HG02884 (cell line): ENCODE data around the gene BZW2.
"Not testable (repeated sequence)": the region's sequence is repeated elsewhere in the genome, so short reads cannot be mapped to it uniquely, and the experiment has no call there.

ENCODE experiments used
- ATAC-seq: cut with Tn5 transposase; IDR thresholded peaks from one replicate; pipeline ENCODE4 v1.9.1; 2021; ENCODE audit warnings: mild to moderate bottlenecking, moderate library complexity; ENCODE audit not compliant: unreplicated experiment

BZW2 gene

GRCh38 chr7:16670021-16670420, 24.0 kb downstream of the BZW2 start:
- ATAC-seq, result no peak

- ATAC-seq, result no peak
These were observed 24.9 kb downstream of the BZW2 start for GRCh38 chr7:16670731-16671344.

GRCh38 chr7:16671811-16672210, 25.8 kb downstream of the BZW2 start:
- no peak for ATAC-seq

GRCh38 chr7:16675277-16675676, 29.3 kb downstream of the BZW2 start:
- no peak for ATAC-seq

- no peak for ATAC-seq
These were observed 32.1 kb downstream of the BZW2 start for GRCh38 chr7:16677978-16678494.

GRCh38 chr7:16678645-16679566, 32.9 kb downstream of the BZW2 start:
- ATAC-seq, result not testable (repeated sequence)

- ATAC-seq, result no peak
These were observed 39.0 kb downstream of the BZW2 start for GRCh38 chr7:16684935-16685334.

GRCh38 chr7:16685535-16685934, 39.6 kb downstream of the BZW2 start:
- ATAC-seq, result no peak

GRCh38 chr7:16688249-16688648, 42.3 kb downstream of the BZW2 start:
- ATAC-seq, result no peak

GRCh38 chr7:16691241-16691640, 45.3 kb downstream of the BZW2 start:
- no peak for ATAC-seq

- ATAC-seq, result no peak
These were observed 47.8 kb downstream of the BZW2 start for GRCh38 chr7:16693601-16694318.

- ATAC-seq, result no peak
These were observed 48.8 kb downstream of the BZW2 start for GRCh38 chr7:16694806-16695205.

GRCh38 chr7:16695621-16696237, 49.7 kb downstream of the BZW2 start:
- no peak for ATAC-seq

GRCh38 chr7:16697507-16698199, 51.7 kb downstream of the BZW2 start:
- ATAC-seq, result no peak

- ATAC-seq, result no peak
These were observed 52.4 kb downstream of the BZW2 start for GRCh38 chr7:16698200-16698905.

GRCh38 chr7:16702441-16702840, 56.5 kb downstream of the BZW2 start:
- ATAC-seq, result no peak

- no peak for ATAC-seq
These were observed 62.5 kb downstream of the BZW2 start for GRCh38 chr7:16708511-16708910.

GRCh38 chr7:16708980-16709379, 63.0 kb downstream of the BZW2 start:
- no peak for ATAC-seq

- ATAC-seq, result no peak
These were observed 64.7 kb downstream of the BZW2 start for GRCh38 chr7:16710651-16711050.

- ATAC-seq, result no peak
These were observed 65.7 kb downstream of the BZW2 start for GRCh38 chr7:16711730-16712129.
